Lung (tissue), 12 donors: ENCODE data around the gene TTC7B. TPM values are rescaled to one million over a fixed set of nuclear protein-coding genes. Genes with fewer than 3 reads are reported as not detected.

Experiments used
- ATAC-seq: fragments of 200-7000 bp; cut with Tn5 transposase; one replicate; pipeline ENCODE4 v1.9.1; 2020; ENCODE audit warnings: moderate number of reproducible peaks; ENCODE audit not compliant: insufficient read depth, low FRiP score
- DNase-seq, 3 donors: peaks; one replicate each; pipeline ENCODE4 v3.0.0-alpha.2; 2013 to 2017
- H3K27ac ChIP-seq, 2 donors: one replicate each; pipeline ENCODE4 v1.5.1; 2013; ENCODE audit warnings: mild to moderate bottlenecking in 2 of 2, moderate library complexity in 2 of 2, control low read depth in 1 of 2, inconsistent platforms in 1 of 2, low read depth in 1 of 2, low read length in 1 of 2
- H3K27me3 ChIP-seq, 3 donors: one replicate each; pipeline ENCODE4 v1.5.1; 2013; ENCODE audit warnings: low read length in 2 of 3; ENCODE audit not compliant: control insufficient read depth in 3 of 3, insufficient read depth in 3 of 3
- H3K36me3 ChIP-seq, 4 donors: one replicate each; pipeline ENCODE4 v1.5.1; 2013; ENCODE audit warnings: low read length in 4 of 4, mild to moderate bottlenecking in 1 of 4, moderate library complexity in 1 of 4; ENCODE audit not compliant: control insufficient read depth in 4 of 4, insufficient read depth in 4 of 4
- H3K4me1 ChIP-seq, 5 donors: one replicate each; pipeline ENCODE4 v1.5.1; 2013; ENCODE audit warnings: low read length in 5 of 5, mild to moderate bottlenecking in 2 of 5, moderate library complexity in 1 of 5; ENCODE audit not compliant: control insufficient read depth in 5 of 5, insufficient read depth in 5 of 5
- H3K4me3 ChIP-seq: one replicate; pipeline ENCODE4 v1.5.1; 2013; ENCODE audit warnings: mild to moderate bottlenecking, control low read depth, moderate library complexity
- H3K9ac ChIP-seq, 2 donors: one replicate each; pipeline ENCODE4 v1.5.1; 2013; ENCODE audit warnings: low read length in 2 of 2, control low read depth in 1 of 2; ENCODE audit not compliant: insufficient read depth in 1 of 2
- H3K9me3 ChIP-seq, 4 donors: one replicate each; pipeline ENCODE4 v1.5.1; 2013; ENCODE audit warnings: low read length in 3 of 4, mild to moderate bottlenecking in 1 of 4, moderate library complexity in 1 of 4; ENCODE audit not compliant: control insufficient read depth in 4 of 4, insufficient read depth in 3 of 4
- WGBS, 2 donors: extraction: QIAGEN DNeasy Blood & Tissue Kit; methylation state at CpG; one replicate each; pipeline ENCODE4 v1.1.7; 2013; 5-methylcytosine and 5-hydroxymethylcytosine counted together
- polyA plus RNA-seq, 2 donors: library from polyadenylated mRNA; stranded (reverse); fragments of 200-250 nt; gene quantifications; one replicate each; pipeline ENCODE4 v1.2.1, GENCODE V29; 2013
- total RNA-seq, 2 donors: library from RNA; depleted of rRNA in 1 of 2; stranded (reverse); fragments of >200 nt in 1 of 2; gene quantifications; one replicate each; pipeline ENCODE4 v1.2.1, GENCODE V29; 2014 to 2021
- TF ChIP-seq, protein P1 (sequence below): IDR thresholded peaks from 2 replicates; pipeline ENCODE4 v1.5.1; 2012; ENCODE audit warnings: mild to moderate bottlenecking; ENCODE audit errors: control extremely low read depth, extremely low read depth
- donor health status: control.
- donor health status: control.
- donor health status: Bipolar disorder and iron deficiency.
- donor health status: healthy.
- donor health status: DM: yes; HTN: yes; CAD: no.

Gene TTC7B
- total and polyA plus RNA-seq, 4 donors, result 11.0 to 39.6 (median 23.0) TPM

GRCh38 chr14:90715993-90716392, 100.2 kb downstream of the TTC7B start:
- Histone ChIP-seq H3K4me1 (peaks cover 0 to 11% (median 3%) of the 10 kb centered on the region in 5 donors), H3K9ac (no peak overlapping the region), H3K36me3 (peaks cover 0 to 8% (median 0%) of the 10 kb centered on the region in 4 donors), H3K4me3 (no peak overlapping the region), H3K27ac (no peak overlapping the region), H3K9me3 (no peaks in the 10 kb centered on the region), H3K27me3 (no peaks in the 10 kb centered on the region)
- 72 to 79% methylated on average over 4 of the region's 4 CpGs for WGBS, 2 donors
- ATAC-seq (no peak), DNase-seq (no peak)
- TF ChIP-seq, protein P1, sequence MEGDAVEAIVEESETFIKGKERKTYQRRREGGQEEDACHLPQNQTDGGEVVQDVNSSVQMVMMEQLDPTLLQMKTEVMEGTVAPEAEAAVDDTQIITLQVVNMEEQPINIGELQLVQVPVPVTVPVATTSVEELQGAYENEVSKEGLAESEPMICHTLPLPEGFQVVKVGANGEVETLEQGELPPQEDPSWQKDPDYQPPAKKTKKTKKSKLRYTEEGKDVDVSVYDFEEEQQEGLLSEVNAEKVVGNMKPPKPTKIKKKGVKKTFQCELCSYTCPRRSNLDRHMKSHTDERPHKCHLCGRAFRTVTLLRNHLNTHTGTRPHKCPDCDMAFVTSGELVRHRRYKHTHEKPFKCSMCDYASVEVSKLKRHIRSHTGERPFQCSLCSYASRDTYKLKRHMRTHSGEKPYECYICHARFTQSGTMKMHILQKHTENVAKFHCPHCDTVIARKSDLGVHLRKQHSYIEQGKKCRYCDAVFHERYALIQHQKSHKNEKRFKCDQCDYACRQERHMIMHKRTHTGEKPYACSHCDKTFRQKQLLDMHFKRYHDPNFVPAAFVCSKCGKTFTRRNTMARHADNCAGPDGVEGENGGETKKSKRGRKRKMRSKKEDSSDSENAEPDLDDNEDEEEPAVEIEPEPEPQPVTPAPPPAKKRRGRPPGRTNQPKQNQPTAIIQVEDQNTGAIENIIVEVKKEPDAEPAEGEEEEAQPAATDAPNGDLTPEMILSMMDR, result no peak

DNA sequence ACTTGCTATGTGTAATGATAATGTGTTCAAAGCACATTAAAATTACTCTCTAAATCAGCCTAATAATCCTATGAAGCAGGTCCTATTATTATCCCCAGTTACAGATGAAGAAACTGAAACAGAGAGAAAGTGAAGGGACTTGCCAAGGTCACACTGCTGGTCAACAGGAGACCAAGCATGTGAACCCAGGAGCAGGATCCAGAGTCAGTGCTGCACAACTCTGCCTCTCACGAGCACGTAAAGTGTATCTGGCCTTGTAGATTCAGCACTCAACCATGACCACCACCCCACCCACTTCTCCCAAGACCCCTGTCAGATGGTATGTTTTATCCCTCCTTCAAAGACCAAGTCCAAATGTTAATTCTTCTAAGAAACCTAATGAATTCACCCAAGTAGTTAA, 100.7 kb downstream of the TTC7B start:
- no peaks in the 10 kb centered on the region for H3K9me3 ChIP-seq
- peaks cover 0 to 11% (median 3%) of the 10 kb centered on the region in 5 donors for H3K4me1 ChIP-seq
- WGBS, 2 donors, result 95 to 100% methylated on average over 2 of the region's 2 CpGs
- no peak overlapping the region for H3K4me3 ChIP-seq
- TF ChIP-seq, protein P1, result no peak
- DNase-seq, result no peak
- no peak overlapping the region for H3K27ac ChIP-seq
- no peak for ATAC-seq
- H3K36me3 ChIP-seq, result peaks cover 0 to 8% (median 0%) of the 10 kb centered on the region in 4 donors
- no peak overlapping the region for H3K9ac ChIP-seq
- H3K27me3 ChIP-seq, result no peaks in the 10 kb centered on the region

GRCh38 chr14:90714811-90715210, 101.4 kb downstream of the TTC7B start:
- Histone ChIP-seq H3K27ac (no peak overlapping the region), H3K27me3 (no peaks in the 10 kb centered on the region), H3K36me3 (peaks cover 0 to 8% (median 0%) of the 10 kb centered on the region in 4 donors), H3K4me1 (peaks cover 0 to 11% (median 3%) of the 10 kb centered on the region in 5 donors), H3K9ac (no peak overlapping the region), H3K4me3 (no peak overlapping the region), H3K9me3 (no peaks in the 10 kb centered on the region)
- no peak for DNase-seq
- 92 to 100% methylated on average over 1 of the region's 1 CpG for WGBS, 2 donors
- ATAC-seq, result no peak
- TF ChIP-seq, protein P1, result no peak
